Hepatocyte (in vitro differentiated cells): Measurements from ENCODE around the gene INSRR. TPM values are rescaled to one million over a fixed set of nuclear protein-coding genes. Genes with fewer than 3 reads are reported as not detected.

ENCODE experiments used
- DNase-seq: peaks from one replicate; pipeline ENCODE4 v3.0.0-alpha.2; 2016; ENCODE audit warnings: low spot score
- H2AFZ ChIP-seq: fragments of 200-600 bp; sonication (generic); 2 replicates; pipeline ENCODE4 v1.6.0; 2016; ENCODE audit warnings: antibody characterized with exemption, mild to moderate bottlenecking
- H3K27ac ChIP-seq: fragments of 200-600 bp; sonication (generic); 2 replicates; pipeline ENCODE4 v1.5.1; 2016; ENCODE audit warnings: mild to moderate bottlenecking
- H3K27me3 ChIP-seq: fragments of 200-600 bp; sonication (generic); 2 replicates; pipeline ENCODE4 v1.6.1; 2016
- H3K36me3 ChIP-seq: fragments of 200-600 bp; sonication (generic); replicated peaks from 2 replicates; pipeline ENCODE4 v1.5.1; 2016; ENCODE audit warnings: low read depth; ENCODE audit not compliant: insufficient read depth
- H3K4me1 ChIP-seq: fragments of 200-600 bp; sonication (generic); 2 replicates; pipeline ENCODE4 v1.5.1; 2016; ENCODE audit warnings: mild to moderate bottlenecking, moderate library complexity; ENCODE audit not compliant: insufficient read depth
- H3K4me2 ChIP-seq: fragments of 200-600 bp; sonication (generic); 2 replicates; pipeline ENCODE4 v1.6.0; 2016
- H3K4me3 ChIP-seq: fragments of 200-600 bp; sonication (generic); 2 replicates; pipeline ENCODE4 v1.5.1; 2016; ENCODE audit warnings: mild to moderate bottlenecking
- H3K79me2 ChIP-seq: fragments of 200-600 bp; sonication (generic); 2 replicates; pipeline ENCODE4 v1.6.0; 2017; ENCODE audit warnings: mild to moderate bottlenecking
- H3K9me2 ChIP-seq: fragments of 200-600 bp; sonication (generic); replicated peaks from 2 replicates; pipeline ENCODE4 v1.6.0; 2017; ENCODE audit warnings: mild to moderate bottlenecking; ENCODE audit not compliant: insufficient read depth
- H3K9me3 ChIP-seq: fragments of 200-600 bp; sonication (generic); 2 replicates; pipeline ENCODE4 v1.5.1; 2016; ENCODE audit warnings: low read depth, mild to moderate bottlenecking
- H4K20me1 ChIP-seq: fragments of 200-600 bp; sonication (generic); 2 replicates; pipeline ENCODE4 v1.6.0; 2016; ENCODE audit warnings: mild to moderate bottlenecking; ENCODE audit not compliant: insufficient read depth, poor library complexity, severe bottlenecking
- CTCF ChIP-seq: fragments of 200-600 bp; sonication (generic); IDR thresholded peaks from 2 replicates; pipeline ENCODE4 v1.5.1; 2016; ENCODE audit warnings: antibody characterized with exemption, mild to moderate bottlenecking; ENCODE audit not compliant: poor library complexity
- EZH2 ChIP-seq: fragments of 200-600 bp; sonication (generic); IDR thresholded peaks from 2 replicates; pipeline ENCODE4 v1.6.1; 2016; ENCODE audit warnings: antibody characterized with exemption, mild to moderate bottlenecking, borderline replicate concordance
- EZH2phosphoT487 ChIP-seq: fragments of 200-600 bp; sonication (generic); IDR thresholded peaks from one replicate; pipeline ENCODE4 v1.6.1; 2018; ENCODE audit warnings: antibody characterized with exemption, mild to moderate bottlenecking, low read depth, moderate library complexity; ENCODE audit not compliant: unreplicated experiment, severe bottlenecking
- WGBS: methylation state at CpG from one replicate; pipeline ENCODE4 v1.1.6; 2016; ENCODE audit warnings: low lambda C conversion rate; ENCODE audit errors: missing lambda C conversion rate; 5-methylcytosine and 5-hydroxymethylcytosine counted together
- polyA plus RNA-seq: library from polyadenylated mRNA; unstranded; fragments of >200 nt; fragmentation: Nextera tagmentation; extraction: Ambion mirVana; gene quantifications from 2 replicates; pipeline ENCODE4 v1.2.1, GENCODE V29; 2016
- total RNA-seq: library from RNA; depleted of rRNA; stranded (reverse); fragments of >200 nt; gene quantifications from 2 replicates; pipeline ENCODE4 v1.2.3, GENCODE V29; 2014

The INSRR gene
- total and polyA plus RNA-seq, 2 experiments from 2014 or later = not detected

GRCh38 chr1:156822680-156823079 is 36.2 kb downstream of the INSRR start:
- H3K4me1 ChIP-seq = no peaks in the 10 kb centered on the region
- 75% methylated on average over 1 of the region's 1 CpG for WGBS

GRCh38 chr1:156821801-156822200 is 37.1 kb downstream of the INSRR start:
- H3K27ac ChIP-seq = no peak overlapping the region

More at GRCh38 chr1:156822680-156823079, 36.2 kb downstream of the INSRR start:
- Histone ChIP-seq H3K79me2 (no peaks in the 10 kb centered on the region), H4K20me1 (no peaks in the 10 kb centered on the region), H3K9me3 (no peaks in the 10 kb centered on the region), H3K9me2 (no peaks in the 10 kb centered on the region), H3K4me2 (no peak overlapping the region), H3K27ac (no peak overlapping the region), H3K4me3 (no peak overlapping the region), H3K27me3 (no peaks in the 10 kb centered on the region), H2AFZ (no peak overlapping the region), H3K36me3 (no peaks in the 10 kb centered on the region)
- TF ChIP-seq EZH2phosphoT487 (no peak), CTCF (no peak), EZH2 (no peak)
- no peak for DNase-seq

GRCh38 chr1:156816561-156817328 is 42.2 kb downstream of the INSRR start, which contains the start of gene SH2D2A:
Gene SH2D2A (minus strand): TSS chr1:156816848. CDS start chr1:156816708, 140 bp downstream.
- no peak within 1 kb of the TSS for H2AFZ ChIP-seq

More at GRCh38 chr1:156821801-156822200, 37.1 kb downstream of the INSRR start:
- Histone ChIP-seq H2AFZ (no peak overlapping the region), H3K9me3 (no peaks in the 10 kb centered on the region), H3K9me2 (no peaks in the 10 kb centered on the region), H3K79me2 (no peaks in the 10 kb centered on the region), H3K36me3 (no peaks in the 10 kb centered on the region), H3K4me3 (no peak overlapping the region), H3K27me3 (no peaks in the 10 kb centered on the region), H4K20me1 (no peaks in the 10 kb centered on the region), H3K4me1 (no peaks in the 10 kb centered on the region), H3K4me2 (no peak overlapping the region)
- WGBS = 82% methylated on average over 4 of the region's 4 CpGs
- no peak for DNase-seq
- TF ChIP-seq EZH2phosphoT487 (no peak), EZH2 (no peak), CTCF (no peak)

More at GRCh38 chr1:156816561-156817328, 42.2 kb downstream of the INSRR start, which contains the start of gene SH2D2A:
- peaks cover 20% of the 10 kb centered on the region for H3K4me1 ChIP-seq
- no peak within 1 kb of the TSS for H3K4me3 ChIP-seq
- no peak within 1 kb of the TSS for H3K27ac ChIP-seq
- H3K27me3 ChIP-seq = peaks cover 6% of the 10 kb centered on the region
- no peaks in the 10 kb centered on the region for H3K9me2 ChIP-seq
- TF ChIP-seq EZH2 (no peak), CTCF (no peak), EZH2phosphoT487 (no peak)
- 72% methylated on average over 9 of the region's 10 CpGs for WGBS
- no peaks in the 10 kb centered on the region for H3K9me3 ChIP-seq
- H4K20me1 ChIP-seq = no peaks in the 10 kb centered on the region
- no peaks in the 10 kb centered on the region for H3K36me3 ChIP-seq
- no peaks in the 10 kb centered on the region for H3K79me2 ChIP-seq
- H3K4me2 ChIP-seq = no peak within 1 kb of the TSS
- no peak for DNase-seq
